HG03565 (cell line): ENCODE measurements around the gene UBE2Q1.

ENCODE experiments used
- ATAC-seq: cut with Tn5 transposase; IDR thresholded peaks from one replicate; pipeline ENCODE4 v1.9.1; 2021; ENCODE audit warnings: mild to moderate bottlenecking, moderate library complexity; ENCODE audit not compliant: unreplicated experiment

The UBE2Q1 gene

DNA sequence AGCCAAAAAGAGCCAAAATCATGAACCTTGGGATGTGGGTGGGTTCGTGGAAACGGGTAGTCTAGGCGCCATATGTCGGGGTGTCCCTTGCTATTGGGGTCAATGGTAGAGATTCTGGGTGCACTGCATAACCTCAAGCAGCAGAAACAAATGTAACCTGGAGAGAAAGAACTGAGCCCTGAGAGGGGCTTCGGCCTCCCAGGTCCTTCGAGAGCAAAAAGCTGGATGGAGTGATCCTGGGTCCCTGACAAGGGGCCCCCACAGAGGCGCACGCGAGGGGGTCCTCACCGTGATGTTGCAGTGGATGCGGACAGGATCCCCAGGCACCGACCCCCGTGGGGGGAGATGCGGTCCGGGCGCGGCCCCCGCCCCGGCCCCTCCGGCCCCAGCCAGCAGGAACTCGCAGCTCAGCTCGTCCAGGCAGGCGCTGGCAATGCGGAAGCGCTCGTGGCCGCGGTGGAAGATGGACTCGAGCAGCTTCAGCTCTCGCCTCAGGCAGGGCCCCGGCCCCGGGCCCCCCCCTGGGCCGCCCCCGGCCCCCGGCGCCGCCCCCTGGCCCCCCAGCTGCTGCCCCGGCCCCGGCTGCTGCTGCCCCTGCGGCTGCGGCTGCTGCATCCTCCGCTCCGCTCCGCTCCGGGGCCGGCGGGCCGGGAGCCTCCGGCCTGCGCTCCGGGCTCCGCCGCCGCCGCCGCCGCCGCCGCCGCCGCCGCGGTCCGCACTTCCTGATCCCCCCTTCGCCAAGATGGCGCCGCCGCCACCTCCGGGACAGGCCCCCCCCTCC is at the start of gene UBE2Q1:
Gene UBE2Q1 (minus strand): TSS at position 724 of the 781 bp plus-strand sequence. CDS start 109 bp downstream, at position 615.
- ATAC-seq = peak; percentile 3

DNA sequence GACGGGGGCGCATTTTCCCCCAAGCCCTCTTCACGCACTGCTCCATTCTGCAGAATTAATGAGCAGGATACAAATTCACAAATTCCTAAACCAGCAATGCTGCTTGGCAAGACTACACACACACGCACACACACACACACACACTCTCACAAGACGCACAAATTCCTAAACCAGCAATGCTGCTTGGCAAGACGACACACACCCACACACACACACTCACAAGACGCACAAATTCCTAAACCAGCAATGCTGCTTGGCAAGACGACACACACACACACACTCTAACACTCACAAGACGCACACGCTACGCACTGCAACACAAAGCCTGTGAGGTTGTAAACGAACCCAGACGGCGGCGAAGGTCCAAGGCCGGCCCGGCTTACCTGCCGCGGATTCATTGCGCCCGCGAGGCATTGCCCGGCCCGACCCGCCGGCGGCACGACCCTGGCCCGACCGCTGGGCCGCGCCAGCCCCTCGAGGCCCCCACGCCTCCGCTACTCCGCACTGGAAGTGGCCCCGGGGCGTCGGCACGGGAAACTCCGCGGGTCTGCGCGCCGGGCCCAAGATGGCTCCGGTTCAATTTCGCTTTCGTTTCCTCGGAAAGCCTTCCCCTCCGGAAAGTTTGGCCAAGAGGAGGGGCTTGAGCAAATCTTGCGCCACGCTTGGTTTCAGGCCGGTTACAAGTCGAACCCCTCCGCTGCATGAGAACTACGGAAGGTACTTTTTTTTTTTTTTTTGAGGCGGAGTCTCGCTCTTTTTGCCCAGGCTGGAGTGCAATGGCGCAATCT is 49.3 kb upstream of the UBE2Q1 start, which contains the start of gene ADAR:
Gene ADAR (minus strand): TSS at position 578 of the 788 bp plus-strand sequence. CDS start 180 bp downstream, at position 398.
- peak; percentile 69 for ATAC-seq

DNA sequence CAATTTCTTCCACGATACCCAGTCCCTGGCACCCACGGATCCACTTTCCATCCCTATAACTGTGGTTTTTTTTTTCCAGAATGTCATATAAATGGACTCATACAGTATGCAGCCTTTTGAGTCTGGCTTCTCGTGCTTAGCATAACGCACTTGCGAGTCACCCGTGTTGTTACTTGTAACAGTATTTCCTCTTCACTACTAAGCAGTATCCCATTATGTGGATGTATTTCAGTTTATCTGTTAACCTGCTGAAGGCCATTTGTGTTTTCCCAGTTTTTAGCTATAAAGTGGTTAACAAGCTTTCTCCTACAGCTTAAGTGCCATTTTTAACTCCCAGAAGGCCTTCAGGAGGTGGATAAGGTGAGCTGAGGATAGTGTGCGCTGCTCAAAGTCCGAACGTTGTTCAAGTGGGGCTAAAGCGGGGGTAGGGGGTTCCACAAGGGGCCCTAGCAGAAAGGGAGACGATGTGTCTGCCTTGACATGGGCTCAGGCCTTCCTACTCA is 48.7 kb upstream of the UBE2Q1 start:
- no peak for ATAC-seq

DNA sequence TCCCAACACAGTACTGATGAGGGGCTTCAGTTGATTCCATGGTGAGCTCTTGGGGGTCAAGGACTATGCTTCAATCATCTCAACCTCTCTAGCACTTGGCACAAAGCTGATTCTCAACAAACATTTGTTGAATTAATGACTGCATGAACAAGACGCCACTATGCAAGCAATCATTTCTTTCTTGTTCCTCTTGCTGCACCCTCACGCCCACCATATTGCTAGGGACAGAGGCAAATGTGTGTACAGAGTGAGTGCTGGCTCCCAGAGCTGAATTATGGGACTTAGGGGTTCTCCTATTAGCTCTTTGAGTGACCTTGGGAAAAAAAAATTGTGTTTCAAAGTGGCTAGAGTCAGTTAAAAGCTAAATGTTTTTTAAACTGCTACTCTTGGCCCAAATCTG is 47.1 kb upstream of the UBE2Q1 start:
- no peak for ATAC-seq

DNA sequence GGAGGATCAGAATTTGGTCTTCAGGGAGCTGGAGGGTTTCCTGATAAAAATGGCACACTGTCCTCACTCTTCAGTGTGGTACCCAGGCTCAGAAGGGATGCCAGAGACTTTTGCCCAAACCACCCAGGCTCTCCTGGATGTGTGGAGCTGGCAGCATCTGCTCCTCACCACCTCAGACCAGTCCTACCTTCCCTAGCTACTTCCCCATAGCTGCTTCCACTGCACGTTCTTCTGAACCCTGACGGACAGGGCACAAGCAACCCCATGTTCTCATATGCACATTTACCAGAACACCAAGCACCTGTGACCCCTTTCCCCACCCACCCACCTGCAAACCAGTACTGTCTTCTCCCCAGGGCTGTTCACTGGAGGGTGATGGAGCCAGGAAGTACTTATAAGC is 44.9 kb upstream of the UBE2Q1 start:
- no peak for ATAC-seq

DNA sequence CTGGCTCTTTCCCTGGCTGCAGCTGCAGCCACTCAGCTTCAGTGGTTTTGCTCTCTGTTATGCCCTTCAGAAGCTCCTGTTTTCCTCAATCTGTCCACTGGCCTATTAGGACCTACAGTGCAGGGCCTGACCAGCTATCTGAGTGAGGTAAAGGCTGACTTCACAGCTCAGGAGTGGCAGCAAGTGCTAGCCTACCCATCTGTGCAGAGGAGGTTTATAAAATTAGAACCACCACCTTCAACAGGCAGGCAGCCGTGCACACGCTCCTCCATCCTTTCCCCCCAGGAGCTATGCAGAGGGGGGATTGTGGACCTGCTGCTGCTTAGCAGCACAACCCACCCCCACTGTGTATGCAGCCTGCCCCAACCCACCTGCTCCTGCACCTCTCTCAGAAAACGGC is 41.2 kb upstream of the UBE2Q1 start:
- no peak for ATAC-seq

DNA sequence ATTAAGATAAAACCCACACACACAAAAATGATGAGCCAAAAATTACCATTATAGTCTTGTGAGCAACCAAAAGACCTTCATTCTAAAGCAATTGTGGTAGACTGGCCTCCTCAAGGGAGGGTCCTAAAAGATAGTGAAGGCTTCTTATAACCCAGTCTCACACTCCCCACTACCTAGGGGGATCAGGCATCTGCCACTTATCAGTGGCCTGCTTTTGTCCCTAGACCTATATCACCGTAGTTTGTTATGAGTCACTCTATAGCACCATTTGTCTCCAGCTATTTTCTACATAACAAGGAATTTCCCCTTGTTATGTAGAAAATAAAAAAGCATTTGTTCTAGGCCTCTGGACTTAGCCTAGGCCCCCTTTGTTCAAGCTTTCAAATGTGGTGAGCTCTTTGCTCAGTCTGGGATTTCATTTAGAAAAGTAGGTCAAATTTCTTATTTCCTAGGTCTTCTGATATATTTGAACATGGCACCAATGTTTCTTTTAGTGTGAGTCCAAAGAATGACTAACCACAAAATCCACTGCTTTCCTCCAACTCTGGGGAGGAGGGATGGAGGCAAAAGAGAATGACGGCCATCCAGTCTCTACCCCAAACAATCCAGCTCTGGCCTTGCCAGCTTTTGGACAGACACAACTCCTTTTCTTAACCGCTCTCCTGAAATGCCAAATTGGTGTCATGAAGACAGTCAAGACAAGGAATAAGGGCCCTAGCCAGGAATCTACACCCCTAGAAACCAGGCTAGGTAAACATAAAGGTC is 40.6 kb upstream of the UBE2Q1 start:
- ATAC-seq = no peak

DNA sequence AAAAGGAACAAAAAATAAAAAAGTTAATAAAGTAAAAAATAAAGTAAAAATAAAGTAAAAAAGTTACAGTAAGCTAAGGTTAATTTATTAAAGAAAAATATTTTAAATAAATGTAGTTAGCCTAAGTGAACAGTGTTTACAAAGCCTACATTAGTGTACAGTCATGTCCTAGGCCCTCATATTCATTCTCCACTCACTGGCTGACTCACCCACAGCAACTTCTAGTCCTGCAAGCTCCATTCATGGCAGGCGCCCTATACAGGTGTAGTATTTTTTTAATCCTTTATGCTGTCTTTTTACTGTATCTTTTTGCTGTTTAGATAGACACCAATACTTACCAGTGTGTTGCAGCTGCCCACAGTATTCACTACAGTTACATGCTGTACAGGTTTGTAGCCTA is 37.2 kb upstream of the UBE2Q1 start:
- ATAC-seq = no peak

DNA sequence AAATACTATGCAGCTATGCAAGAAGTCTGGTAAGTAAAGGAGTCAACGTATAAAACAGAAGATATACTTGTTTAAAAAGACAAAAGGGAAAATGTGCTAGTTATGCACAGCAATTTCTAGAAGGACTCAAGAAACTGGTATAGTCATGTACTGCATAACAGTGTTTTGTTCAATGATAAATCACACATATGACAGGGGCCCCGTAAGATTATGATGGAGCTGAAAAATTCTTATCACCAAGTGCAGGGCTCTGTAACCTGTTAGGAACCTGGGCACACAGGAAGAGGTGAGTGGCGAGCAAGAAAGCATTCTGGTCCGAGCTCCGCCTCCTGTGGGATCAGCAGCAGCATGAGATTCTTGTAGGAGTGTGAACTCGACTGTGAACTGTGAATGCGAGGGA is 36.3 kb upstream of the UBE2Q1 start:
- no peak for ATAC-seq

DNA sequence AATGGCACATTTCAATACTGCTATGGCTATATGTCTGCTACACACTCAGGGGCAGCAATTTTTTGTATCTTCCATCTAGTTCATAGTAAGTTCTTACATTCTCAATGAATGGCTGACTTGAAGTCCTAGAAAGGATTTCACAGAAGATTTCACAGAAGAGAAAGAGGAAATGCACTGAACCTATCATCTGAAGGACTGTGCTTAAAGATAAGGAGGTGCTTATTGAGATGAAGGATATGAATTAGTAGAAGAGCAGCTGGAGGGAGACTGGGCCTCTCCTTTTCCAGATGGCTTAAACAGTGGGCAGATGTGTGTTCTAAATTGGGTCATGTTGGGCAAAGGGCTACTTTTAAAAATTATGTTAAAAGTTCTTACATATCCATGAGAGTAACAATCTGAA is 34.9 kb upstream of the UBE2Q1 start:
- no peak for ATAC-seq

DNA sequence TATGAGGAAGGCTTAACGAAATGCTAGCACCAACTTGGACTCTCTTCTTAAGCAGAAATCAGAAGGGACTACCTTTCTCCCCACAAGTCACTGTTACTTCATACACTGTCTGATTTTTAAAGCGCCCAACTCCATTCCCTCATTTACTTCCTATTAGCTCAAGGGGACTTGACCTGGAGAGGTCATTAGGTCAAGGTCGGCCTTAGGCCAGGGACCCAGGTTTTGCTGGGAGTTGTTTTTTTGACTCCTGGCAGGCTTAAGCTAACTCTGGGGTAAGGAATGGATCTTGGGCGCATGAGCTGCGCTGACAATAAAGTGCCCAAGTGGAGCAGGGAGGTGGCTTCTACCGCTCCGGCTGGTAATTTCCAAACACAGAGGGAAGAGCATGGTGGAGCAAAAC is 32.7 kb upstream of the UBE2Q1 start:
- ATAC-seq = no peak

DNA sequence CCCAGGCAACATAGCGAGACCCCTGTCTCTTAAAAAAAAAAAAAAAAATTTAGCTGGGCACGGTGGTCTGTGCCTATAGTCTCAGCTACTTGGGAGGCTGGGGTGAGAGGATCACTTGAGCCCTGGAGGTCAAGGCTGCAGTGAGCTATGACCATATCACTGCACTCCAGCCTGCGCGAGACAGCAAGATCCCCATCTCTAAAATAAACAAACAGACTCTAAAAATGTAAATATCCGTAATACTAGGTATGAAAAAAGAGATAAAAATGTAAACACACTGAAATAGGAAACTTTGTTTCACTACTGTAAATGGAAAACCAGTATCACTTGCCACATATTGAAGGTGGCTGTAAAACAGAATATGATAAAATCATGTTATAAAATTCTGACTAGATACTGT is 32.3 kb upstream of the UBE2Q1 start:
- no peak for ATAC-seq

DNA sequence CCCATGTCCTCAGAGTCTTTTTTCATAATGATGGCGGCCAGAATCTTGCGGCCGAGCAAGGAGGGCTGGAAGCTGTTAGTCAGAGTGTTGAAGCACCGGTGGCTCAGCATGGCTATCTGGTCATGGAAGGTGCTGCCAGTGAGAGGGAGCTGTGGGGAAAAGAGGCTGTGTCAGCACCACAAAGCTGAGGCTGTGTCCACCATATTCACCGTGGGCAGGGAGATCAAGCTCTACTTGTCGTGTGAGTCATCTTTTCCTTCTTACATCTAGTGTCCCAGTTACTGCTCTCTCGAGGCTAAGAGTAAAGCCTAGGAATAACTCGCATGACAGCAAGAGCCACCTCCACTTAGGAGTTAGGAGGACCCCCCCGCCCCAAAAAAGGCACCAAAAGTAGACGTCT is 31.3 kb upstream of the UBE2Q1 start:
- no peak for ATAC-seq

DNA sequence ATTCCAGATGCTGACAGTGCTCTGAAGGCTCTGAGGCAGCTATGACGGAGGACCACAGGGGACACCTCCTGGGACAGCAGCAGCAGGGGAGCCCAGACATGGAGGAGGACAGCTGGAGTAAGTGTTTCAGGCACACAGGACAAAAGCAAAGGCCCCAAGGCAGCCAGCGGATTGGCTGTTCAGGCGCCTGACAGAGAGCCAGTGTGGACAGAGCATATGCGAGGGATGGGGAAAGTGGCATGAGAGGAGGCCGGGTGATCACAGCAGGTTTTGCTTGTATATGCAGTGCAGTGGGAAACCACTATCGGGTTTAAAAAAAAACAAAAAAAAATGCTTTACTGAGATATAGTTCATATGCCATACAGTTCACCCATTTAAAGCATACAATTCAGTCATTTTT is 28.2 kb upstream of the UBE2Q1 start:
- ATAC-seq = no peak

DNA sequence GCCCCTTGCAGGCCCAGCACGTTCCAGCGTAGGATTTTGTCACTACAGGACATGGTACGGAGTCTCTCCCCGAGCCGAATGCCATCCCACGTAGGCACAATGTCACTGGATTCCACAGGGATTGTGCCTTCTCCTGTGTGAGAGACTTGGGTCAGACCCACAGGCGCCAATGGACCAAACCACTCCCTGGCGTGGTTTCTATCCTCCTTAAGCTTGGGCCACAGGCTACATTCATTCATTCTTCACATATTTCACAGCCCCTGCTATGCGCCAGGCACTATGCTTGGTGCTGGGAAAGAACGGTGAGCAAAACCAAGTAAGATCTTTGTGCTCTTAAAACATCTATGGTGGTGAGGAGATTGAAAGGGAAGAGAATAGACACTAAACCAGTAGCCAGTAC is 27.8 kb upstream of the UBE2Q1 start:
- no peak for ATAC-seq

DNA sequence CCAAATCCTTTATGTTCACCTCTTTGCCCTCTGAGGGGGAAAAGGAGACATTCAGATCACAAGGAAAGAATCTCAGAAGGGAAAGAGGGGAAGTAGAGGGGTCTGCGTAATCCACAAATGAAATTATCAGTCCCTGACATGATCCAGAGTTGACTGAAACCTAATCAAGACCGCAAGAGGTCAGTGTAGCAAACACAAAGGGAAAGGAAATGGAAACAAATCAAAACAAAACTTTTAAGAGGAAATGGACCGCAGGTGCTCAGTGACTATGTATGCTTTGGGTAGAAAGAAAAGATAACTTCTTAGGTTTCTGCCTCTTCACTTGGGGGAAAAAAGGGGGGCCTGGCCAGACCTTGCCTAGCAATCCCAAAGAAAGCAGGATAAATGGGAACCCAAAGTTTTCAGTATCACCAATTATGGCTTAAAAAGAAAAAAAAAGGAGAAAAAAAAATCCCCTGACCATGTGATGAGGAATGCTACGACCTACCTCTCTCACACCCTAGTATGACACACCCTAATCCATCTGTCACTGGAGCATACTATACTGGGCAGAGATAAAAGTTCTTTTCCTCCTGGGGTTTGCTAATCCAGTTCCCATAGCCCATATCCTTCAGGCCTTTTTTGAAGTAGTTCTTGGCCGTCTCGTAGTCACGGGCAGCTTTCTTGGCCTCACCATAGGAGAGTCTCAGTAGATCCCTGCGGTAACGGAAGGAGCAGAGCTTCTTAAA is 26.0 kb upstream of the UBE2Q1 start:
- no peak for ATAC-seq

DNA sequence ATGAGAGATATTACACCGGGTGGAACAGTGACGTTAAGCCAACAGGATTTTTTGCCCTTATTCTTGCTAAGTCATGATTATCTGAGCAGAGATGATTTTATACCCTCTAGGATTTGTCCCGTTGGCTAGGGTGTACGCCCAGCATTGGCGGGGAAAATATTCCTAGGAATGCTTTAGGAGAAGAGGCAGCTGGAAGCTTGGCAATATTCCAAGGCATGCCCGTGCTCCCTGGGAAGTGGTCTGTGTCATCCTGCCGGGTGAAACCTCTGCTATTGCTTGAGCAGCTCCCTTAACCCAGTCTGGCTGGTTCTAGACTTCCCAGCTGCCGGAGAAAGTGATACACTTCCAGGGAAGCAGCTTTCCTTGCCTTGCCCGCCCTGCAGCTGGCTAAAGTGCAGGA is 25.3 kb upstream of the UBE2Q1 start:
- ATAC-seq = no peak

DNA sequence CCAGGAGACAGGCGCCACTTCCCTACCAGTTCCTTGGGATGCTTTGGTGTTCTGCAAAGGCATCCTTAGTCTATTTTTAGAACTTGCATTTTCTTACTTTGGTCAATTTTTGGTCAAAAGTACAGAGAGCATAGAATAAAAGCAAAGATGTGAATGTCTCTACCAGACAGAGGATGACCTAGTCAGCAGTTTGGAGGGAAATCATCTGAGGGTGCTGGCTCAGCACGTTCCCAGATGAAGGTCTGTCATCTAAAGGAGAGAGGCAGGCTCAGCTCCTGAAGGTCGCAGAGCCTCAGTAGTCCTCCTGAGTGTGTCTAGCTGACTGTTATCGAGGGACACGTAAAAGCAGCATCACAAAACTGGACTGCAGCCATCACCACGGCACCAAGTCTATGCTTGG is 24.4 kb upstream of the UBE2Q1 start:
- ATAC-seq = no peak

DNA sequence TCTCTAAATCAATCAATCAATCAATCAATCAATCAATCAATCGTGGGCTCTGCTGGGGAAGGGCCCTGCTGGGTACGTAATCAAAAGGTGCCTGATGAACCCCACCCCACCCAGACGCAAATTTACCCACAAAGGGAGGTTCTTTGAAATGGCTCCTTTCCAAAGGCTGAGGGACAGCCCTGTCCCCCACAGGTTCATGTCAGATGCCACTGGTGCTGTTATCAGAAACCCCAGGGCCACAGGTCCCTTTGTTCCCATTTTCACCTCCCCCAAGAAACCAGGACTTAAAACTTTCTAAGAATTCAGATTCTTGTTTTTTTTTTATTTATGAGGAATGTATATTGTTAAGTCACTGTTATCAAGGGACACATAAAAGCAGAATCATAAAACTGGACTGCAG is 23.3 kb upstream of the UBE2Q1 start:
- ATAC-seq = no peak

DNA sequence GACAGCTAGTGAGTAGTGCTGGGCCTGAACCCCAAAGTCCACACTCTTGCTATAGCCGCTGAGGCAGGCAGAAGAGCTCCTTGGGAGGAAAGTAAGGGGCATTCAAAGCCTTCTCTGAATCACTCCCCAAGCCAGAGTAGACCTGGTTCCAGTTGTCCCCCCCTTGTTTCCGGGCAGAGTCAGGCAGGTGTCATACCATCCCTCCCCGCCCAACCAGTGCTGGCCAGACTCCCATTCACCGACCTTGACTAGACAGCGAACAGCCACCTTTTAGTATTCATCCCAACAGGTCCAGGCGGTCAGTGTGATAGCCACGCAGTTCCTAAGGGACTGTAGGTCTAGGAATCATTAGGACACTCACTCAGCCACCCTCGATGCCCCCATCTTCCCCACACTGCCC is 20.9 kb upstream of the UBE2Q1 start:
- no peak for ATAC-seq

DNA sequence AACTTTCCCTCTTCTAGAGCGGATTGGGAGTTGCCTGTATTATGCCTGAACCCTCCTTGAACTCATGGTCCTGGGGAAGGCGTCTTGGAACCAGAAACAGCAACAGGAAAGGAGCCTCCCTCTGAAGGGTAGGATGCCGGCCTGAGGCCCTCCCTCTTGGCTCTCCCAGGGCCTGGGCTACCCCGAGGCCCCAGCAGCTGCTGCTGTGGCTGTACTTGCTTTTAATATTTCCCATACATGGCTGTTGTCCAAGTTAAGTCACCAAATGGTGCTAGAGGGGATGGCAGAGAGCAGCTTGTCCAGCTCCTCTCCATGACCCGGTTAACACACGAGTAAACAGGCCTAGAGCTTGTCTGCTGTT is 19.6 kb upstream of the UBE2Q1 start:
- ATAC-seq = no peak
